ENCODE results near the gene LRRC23. TPM values are rescaled to one million over a fixed set of nuclear protein-coding genes. Genes with fewer than 3 reads are reported as not detected.
A peak's percentile ranks its signal among the peaks of the same experiment; 100 is the strongest.
"Not testable (repeated sequence)": the region's sequence is repeated elsewhere in the genome, so short reads cannot be mapped to it uniquely, and the experiment has no call there.

The LRRC23 gene
- total RNA-seq, 1 donor from 2014 or later: 7.7 TPM

GRCh38 chr12:6871052-6871957, 33.3 kb upstream of the LRRC23 start:
- intact Hi-C loops (cut with micrococcal nuclease): no loop called here
- Mint-ChIP-seq H3K27me3 (no peaks in the 10 kb centered on the region), H3K36me3 (ENCODE audit: low read depth) (peaks cover 39% of the 10 kb centered on the region), H3K27ac (peak overlapping the region; percentile 25), H3K4me3 (peak overlapping the region; percentile 88), H3K4me1 (peaks cover 52% of the 10 kb centered on the region), H3K9me3 (no peaks in the 10 kb centered on the region)
- POLR2A ChIA-PET: interaction anchor here (0.6 to 11.1 kb wide), 12 partner anchors 18 to 182 kb away, joined by 3 to 190 read pairs (median 18); partner anchors contain the start of genes C12orf57, CDCA3, ENO2 and LRRC23
- CTCF ChIA-PET: interaction anchor here (1.0 to 3.3 kb wide), 10 partner anchors 11 to 238 kb away, joined by 3 to 52 read pairs (median 12); partner anchors contain the start of genes C12orf57, C1RL, CDCA3 and LRRC23
- ATAC-seq (ENCODE audit: low read depth) (no peak), DNase-seq (no peak)
- TF ChIP-seq, protein P1, sequence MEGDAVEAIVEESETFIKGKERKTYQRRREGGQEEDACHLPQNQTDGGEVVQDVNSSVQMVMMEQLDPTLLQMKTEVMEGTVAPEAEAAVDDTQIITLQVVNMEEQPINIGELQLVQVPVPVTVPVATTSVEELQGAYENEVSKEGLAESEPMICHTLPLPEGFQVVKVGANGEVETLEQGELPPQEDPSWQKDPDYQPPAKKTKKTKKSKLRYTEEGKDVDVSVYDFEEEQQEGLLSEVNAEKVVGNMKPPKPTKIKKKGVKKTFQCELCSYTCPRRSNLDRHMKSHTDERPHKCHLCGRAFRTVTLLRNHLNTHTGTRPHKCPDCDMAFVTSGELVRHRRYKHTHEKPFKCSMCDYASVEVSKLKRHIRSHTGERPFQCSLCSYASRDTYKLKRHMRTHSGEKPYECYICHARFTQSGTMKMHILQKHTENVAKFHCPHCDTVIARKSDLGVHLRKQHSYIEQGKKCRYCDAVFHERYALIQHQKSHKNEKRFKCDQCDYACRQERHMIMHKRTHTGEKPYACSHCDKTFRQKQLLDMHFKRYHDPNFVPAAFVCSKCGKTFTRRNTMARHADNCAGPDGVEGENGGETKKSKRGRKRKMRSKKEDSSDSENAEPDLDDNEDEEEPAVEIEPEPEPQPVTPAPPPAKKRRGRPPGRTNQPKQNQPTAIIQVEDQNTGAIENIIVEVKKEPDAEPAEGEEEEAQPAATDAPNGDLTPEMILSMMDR (IDR thresholded peaks at IDR 0.05): no peak

DNA sequence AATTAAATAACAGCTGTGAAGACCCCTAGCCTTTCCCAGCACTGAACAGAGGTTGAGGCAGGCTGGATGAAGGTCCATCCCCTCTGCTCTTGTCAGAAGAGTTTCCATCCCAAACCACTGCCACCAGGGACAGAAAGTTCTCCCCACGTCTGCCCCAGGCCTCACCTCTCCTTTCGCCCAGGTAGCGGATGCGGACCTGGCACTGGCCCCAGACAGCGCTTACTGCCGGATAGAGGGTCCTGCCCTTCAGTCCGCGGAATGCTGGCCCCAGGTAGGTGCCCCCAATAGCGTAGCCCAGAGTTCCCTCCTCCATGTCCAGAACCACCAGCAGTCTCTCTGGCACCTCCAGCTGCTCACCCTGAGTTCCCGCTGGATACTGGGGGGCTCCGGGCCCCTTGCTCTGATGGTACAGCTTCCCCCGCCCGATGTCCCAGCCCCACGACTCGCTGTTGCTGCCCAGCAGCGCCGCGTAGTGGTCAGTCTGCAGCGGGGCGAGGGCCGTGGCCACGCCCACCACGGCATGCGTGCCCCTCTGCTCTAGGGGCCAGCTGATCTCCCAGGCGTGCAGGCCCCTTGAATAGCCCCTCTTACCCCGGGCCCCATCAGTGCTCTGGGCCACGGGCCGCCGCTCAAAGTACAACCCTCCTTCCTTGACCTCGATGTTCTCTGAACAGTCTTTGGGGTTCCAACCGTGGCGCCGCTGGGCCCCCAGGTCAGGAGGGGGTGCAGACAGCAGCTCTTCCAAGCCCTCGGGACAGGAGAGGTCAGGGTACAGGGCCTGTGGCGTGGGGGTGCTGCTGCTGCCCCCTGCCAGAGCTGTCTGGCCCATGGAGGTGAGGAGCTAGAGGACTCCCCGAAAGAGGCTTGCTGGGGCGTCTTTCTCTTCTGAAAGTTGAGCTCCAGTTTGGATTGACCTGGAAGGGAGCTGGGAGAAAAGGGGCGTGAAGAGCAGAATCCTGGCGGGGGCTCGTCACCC, 32.3 kb upstream of the LRRC23 start:
- Mint-ChIP-seq H3K4me3 (peak overlapping the region; percentile 88), H3K9me3 (no peaks in the 10 kb centered on the region), H3K27ac (peak overlapping the region; percentile 85), H3K27me3 (no peaks in the 10 kb centered on the region), H3K4me1 (peaks cover 42% of the 10 kb centered on the region), H3K36me3 (ENCODE audit: low read depth) (peaks cover 37% of the 10 kb centered on the region)
- ChIA-PET POLR2A (interaction anchor here (0.5 to 11.1 kb wide), 40 partner anchors 9 to 380 kb away, joined by 3 to 190 read pairs (median 5); partner anchors contain the start of genes C12orf57, C1RL, CDCA3 and COPS7A), CTCF (interaction anchor here (0.6 to 3.3 kb wide), 27 partner anchors 10 to 316 kb away, joined by 3 to 52 read pairs (median 5); partner anchors contain the start of genes C12orf57, C1RL, CDCA3 and LRRC23)
- DNase-seq (peak; percentile 89), ATAC-seq (ENCODE audit: low read depth) (peak; percentile 33)
- intact Hi-C loops (cut with micrococcal nuclease): loop anchor here (1.0 kb wide), 13 partner anchors 19 to 317 kb away; partner anchors contain the start of genes C1RL, CHD4, EMG1 and ENO2
- TF ChIP-seq, protein P1 (IDR thresholded peaks at IDR 0.05): no peak

DNA sequence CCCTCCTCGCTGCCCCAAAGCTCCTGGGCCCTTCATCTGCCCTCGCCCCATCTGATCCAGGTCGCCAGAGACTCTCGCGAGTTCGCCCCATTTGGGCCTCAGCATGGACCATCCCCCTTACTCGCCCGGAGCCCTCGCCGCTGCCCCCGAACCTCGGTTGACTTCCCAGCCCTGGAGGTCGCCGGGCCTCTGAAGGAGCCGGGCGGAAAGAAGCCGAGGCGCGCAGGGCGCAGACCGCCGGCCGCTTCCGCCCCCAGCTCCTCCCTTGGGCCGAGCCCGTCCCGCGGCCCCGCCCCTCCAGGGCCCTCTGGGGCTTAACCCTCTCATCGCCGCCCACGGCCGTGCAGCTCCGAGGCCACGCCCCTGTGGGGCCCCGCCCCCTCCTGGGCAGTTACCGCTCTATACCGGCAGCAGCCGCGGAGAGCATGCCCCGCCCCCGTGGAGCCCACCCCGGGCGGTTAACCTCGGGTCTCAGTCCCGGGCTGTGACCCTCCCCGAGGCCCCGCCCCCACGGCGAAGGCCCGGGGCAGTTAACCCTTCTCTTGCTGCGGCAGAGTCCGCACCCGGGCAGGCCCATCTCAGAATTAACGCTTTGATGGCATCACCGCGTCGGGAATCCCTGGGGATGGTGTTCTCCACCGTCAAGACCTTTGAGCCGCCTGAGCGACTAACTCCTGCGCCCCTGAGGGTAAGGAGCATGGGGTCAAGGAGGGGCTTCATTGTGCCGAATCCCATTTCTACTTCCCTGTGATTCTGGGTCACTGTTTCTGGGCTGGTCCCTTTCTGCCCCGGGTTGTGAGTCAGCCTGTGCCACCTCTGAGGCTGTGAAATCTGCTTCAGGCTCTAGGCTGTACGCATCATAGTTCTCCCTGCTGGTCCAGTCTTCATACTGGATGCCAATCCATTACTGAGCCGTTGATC, 31.3 kb upstream of the LRRC23 start, which contains the start of gene SPSB2:
Gene SPSB2 (minus strand): TSS at position 210 of the 921 bp plus-strand sequence. CDS start 402 bp downstream, outside the sequence.
- peak; percentile 100 for DNase-seq
- POLR2A ChIA-PET: interaction anchor here (0.5 to 11.1 kb wide), 37 partner anchors 8 to 381 kb away, joined by 3 to 190 read pairs (median 5); partner anchors contain the start of genes C12orf57, C1RL, CDCA3 and COPS7A
- intact Hi-C loops (cut with micrococcal nuclease): loop anchor here (1.0 kb wide), 13 partner anchors 18 to 316 kb away; partner anchors contain the start of genes C1RL, CHD4, EMG1 and ENO2
- H3K27me3 Mint-ChIP-seq: no peaks in the 10 kb centered on the region
- peaks cover 37% of the 10 kb centered on the region for H3K36me3 Mint-ChIP-seq (ENCODE audit: low read depth)
- CTCF ChIA-PET: interaction anchor here (0.6 to 3.3 kb wide), 25 partner anchors 9 to 315 kb away, joined by 3 to 52 read pairs (median 5); partner anchors contain the start of genes C12orf57, C1RL, CDCA3 and LRRC23
- H3K4me1 Mint-ChIP-seq: peaks cover 37% of the 10 kb centered on the region
- ATAC-seq (ENCODE audit: low read depth): peak; percentile 88
- H3K27ac Mint-ChIP-seq: peak within 1 kb of the TSS; percentile 85
- peak within 1 kb of the TSS; percentile 88 for H3K4me3 Mint-ChIP-seq
- H3K9me3 Mint-ChIP-seq: no peaks in the 10 kb centered on the region
- TF ChIP-seq, protein P1 (IDR thresholded peaks at IDR 0.05): no peak

GRCh38 chr12:6874015-6874368, 30.6 kb upstream of the LRRC23 start:
- DNase-seq; intact Hi-C loops (cut with micrococcal nuclease); ATAC-seq (ENCODE audit: low read depth); H3K9me3 Mint-ChIP-seq; H3K27me3 Mint-ChIP-seq: not testable (repeated sequence)
- CTCF ChIA-PET: interaction anchor here (1.1 to 3.3 kb wide), 4 partner anchors 22 to 120 kb away, joined by 3 to 22 read pairs (median 7); partner anchors contain the start of genes CDCA3 and USP5
- peaks cover 30% of the 10 kb centered on the region for H3K4me1 Mint-ChIP-seq
- H3K4me3 Mint-ChIP-seq: peak overlapping the region; percentile 88
- H3K36me3 Mint-ChIP-seq (ENCODE audit: low read depth): peaks cover 37% of the 10 kb centered on the region
- POLR2A ChIA-PET: interaction anchor here (0.7 to 11.1 kb wide), 9 partner anchors 18 to 238 kb away, joined by 3 to 190 read pairs (median 23); partner anchors contain the start of genes C12orf57, CDCA3, COPS7A and LPAR5
- H3K27ac Mint-ChIP-seq: peak overlapping the region; percentile 80

DNA sequence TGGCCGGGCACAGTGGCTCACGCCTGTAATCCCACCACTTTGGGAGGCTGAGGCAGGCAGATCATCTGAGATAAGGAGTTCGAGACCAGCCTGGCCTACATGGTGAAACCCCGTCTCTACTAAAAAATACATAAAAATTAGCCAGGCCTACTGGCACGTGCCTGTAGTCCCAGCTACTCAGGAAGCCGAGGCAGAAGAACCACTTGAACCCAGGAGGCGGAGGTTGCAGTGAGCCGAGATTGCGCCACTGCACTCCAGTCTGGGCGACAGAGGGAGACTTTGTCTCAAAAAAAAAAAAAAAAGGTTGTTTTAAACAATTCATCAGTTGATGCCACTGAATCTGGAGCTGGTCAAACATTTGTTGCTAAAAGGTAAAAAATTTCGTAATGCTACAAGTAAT, 24.8 kb upstream of the LRRC23 start:
- DNase-seq; ATAC-seq (ENCODE audit: low read depth); CTCF ChIA-PET; H3K27me3 Mint-ChIP-seq; H3K27ac Mint-ChIP-seq; H3K36me3 Mint-ChIP-seq (ENCODE audit: low read depth); H3K4me3 Mint-ChIP-seq; H3K4me1 Mint-ChIP-seq; H3K9me3 Mint-ChIP-seq; intact Hi-C loops (cut with micrococcal nuclease): not testable (repeated sequence)
- POLR2A ChIA-PET: interaction anchor here (0.6 to 0.8 kb wide), 2 partner anchors 82 to 252 kb away, joined by 3 to 5 read pairs; no protein-coding TSS in a partner anchor
